ENCODE results near the gene THAP11. TPM values are rescaled to one million over a fixed set of nuclear protein-coding genes. Genes with fewer than 3 reads are reported as not detected.
A peak's percentile ranks its signal among the peaks of the same experiment; 100 is the strongest.

Gene THAP11
- total and polyA plus RNA-seq, 12 donors = 8.4 to 85.6 (median 29.6) TPM

GRCh38 chr16:67868290-67868689, 26.2 kb downstream of the THAP11 start:
- TF ChIP-seq POLR2A (IDR thresholded peaks at IDR 0.05) = no peak
- TF ChIP-seq, protein P1, sequence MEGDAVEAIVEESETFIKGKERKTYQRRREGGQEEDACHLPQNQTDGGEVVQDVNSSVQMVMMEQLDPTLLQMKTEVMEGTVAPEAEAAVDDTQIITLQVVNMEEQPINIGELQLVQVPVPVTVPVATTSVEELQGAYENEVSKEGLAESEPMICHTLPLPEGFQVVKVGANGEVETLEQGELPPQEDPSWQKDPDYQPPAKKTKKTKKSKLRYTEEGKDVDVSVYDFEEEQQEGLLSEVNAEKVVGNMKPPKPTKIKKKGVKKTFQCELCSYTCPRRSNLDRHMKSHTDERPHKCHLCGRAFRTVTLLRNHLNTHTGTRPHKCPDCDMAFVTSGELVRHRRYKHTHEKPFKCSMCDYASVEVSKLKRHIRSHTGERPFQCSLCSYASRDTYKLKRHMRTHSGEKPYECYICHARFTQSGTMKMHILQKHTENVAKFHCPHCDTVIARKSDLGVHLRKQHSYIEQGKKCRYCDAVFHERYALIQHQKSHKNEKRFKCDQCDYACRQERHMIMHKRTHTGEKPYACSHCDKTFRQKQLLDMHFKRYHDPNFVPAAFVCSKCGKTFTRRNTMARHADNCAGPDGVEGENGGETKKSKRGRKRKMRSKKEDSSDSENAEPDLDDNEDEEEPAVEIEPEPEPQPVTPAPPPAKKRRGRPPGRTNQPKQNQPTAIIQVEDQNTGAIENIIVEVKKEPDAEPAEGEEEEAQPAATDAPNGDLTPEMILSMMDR (IDR thresholded peaks at IDR 0.05) = no peak
- no peak overlapping the region for H3K27ac ChIP-seq
- H3K9me3 ChIP-seq (replicated peaks in 1 of 3) = no peaks in the 10 kb centered on the region
- WGBS, 4 donors = 91 to 96% (median 94%) methylated on average over 6 of the region's 6 CpGs
- H3K4me3 ChIP-seq = no peak overlapping the region
- DNase-seq = no peak
- H3K4me1 ChIP-seq (replicated peaks in 1 of 2) = peaks cover 8 to 10% of the 10 kb centered on the region in 2 donors
- intact Hi-C loops (cut with DNase I) = loop anchor here in 1 of 2 donors (10.0 kb wide), 1 partner anchor 53 kb away; no protein-coding TSS in a partner anchor
- H3K36me3 ChIP-seq (replicated peaks in 1 of 2) = peaks cover 0 to 56% of the 10 kb centered on the region in 2 donors
- H3K27me3 ChIP-seq = no peaks in the 10 kb centered on the region

GRCh38 chr16:67869653-67870052, 27.5 kb downstream of the THAP11 start:
- DNase-seq = no peak
- Histone ChIP-seq H3K36me3 (replicated peaks in 1 of 2) (peaks cover 0 to 56% of the 10 kb centered on the region in 2 donors), H3K4me1 (replicated peaks in 1 of 2) (peaks cover 10 to 12% of the 10 kb centered on the region in 2 donors), H3K9me3 (replicated peaks in 1 of 3) (no peaks in the 10 kb centered on the region), H3K27me3 (no peaks in the 10 kb centered on the region), H3K4me3 (no peak overlapping the region), H3K27ac (no peak overlapping the region)
- WGBS, 4 donors = 78 to 88% (median 86%) methylated on average over 6 to 7 of the region's 7 CpGs
- TF ChIP-seq POLR2A (IDR thresholded peaks at IDR 0.05) = no peak
- TF ChIP-seq, protein P1 (IDR thresholded peaks at IDR 0.05) = no peak
- intact Hi-C loops (cut with DNase I) = loop anchor here in 1 of 2 donors (10.0 kb wide), 1 partner anchor 55 kb away; no protein-coding TSS in a partner anchor

DNA sequence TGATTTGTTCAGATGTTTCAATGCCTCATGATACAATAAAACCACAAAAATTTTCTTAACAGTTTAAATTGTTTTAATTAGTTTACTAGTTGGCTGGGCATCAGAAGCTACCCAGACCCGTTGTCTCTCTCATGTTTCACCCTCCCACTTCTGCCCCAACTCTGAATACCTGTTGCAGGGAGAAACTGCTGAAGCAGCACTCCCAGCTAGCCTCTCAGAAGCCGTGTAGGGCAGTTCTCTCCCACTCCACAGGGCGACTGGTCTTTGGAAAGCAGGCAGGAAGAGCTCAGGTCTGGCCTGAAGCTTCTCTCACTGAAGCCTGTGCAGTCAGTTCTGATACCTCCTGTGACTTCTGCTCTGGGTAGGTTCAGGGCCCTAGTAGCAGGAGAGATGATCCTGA, 29.1 kb downstream of the THAP11 start:
- H3K36me3 ChIP-seq (replicated peaks in 1 of 2) = peaks cover 0 to 43% of the 10 kb centered on the region in 2 donors
- H3K27ac ChIP-seq = peak overlapping the region in 1 of 5 donors; percentile 74
- peaks cover 10 to 18% of the 10 kb centered on the region in 2 donors for H3K4me1 ChIP-seq (replicated peaks in 1 of 2)
- no peak overlapping the region for H3K4me3 ChIP-seq
- no peaks in the 10 kb centered on the region for H3K27me3 ChIP-seq
- no peak for DNase-seq
- H3K9me3 ChIP-seq (replicated peaks in 1 of 3) = no peaks in the 10 kb centered on the region
- WGBS, 4 donors = 74 to 81% (median 78%) methylated on average over 2 to 3 of the region's 3 CpGs
- no peak for TF ChIP-seq POLR2A (IDR thresholded peaks at IDR 0.05)
- TF ChIP-seq, protein P1 (IDR thresholded peaks at IDR 0.05) = no peak
- intact Hi-C loops (cut with DNase I) = no loop called here

- DNase-seq = no peak
- Histone ChIP-seq H3K4me3 (peak overlapping the region in 1 of 4 donors; percentile 97), H3K27me3 (no peaks in the 10 kb centered on the region), H3K36me3 (replicated peaks in 1 of 2) (peaks cover 0 to 45% of the 10 kb centered on the region in 2 donors), H3K9me3 (replicated peaks in 1 of 3) (no peaks in the 10 kb centered on the region), H3K27ac (peak overlapping the region in 4 of 5 donors; percentile 58 to 83 (median 71)), H3K4me1 (replicated peaks in 1 of 2) (peaks cover 10 to 18% of the 10 kb centered on the region in 2 donors)
- TF ChIP-seq, protein P1 (IDR thresholded peaks at IDR 0.05) = no peak
- no peak for TF ChIP-seq POLR2A (IDR thresholded peaks at IDR 0.05)
- intact Hi-C loops (cut with DNase I) = no loop called here
- 60 to 72% (median 65%) methylated on average over 2 of the region's 2 CpGs for WGBS, 4 donors
These were observed 30.1 kb downstream of the THAP11 start for GRCh38 chr16:67872131-67872630.
